K562 (cell line): ENCODE results near the gene PCNX3. TPM values are rescaled to one million over a fixed set of nuclear protein-coding genes. Genes with fewer than 3 reads are reported as not detected.

Source experiments
- ATAC-seq: fragments of 200-7000 bp; cut with Tn5 transposase; 3 replicates; pipeline ENCODE4 v1.9.1; 2020; ENCODE audit warnings: moderate library complexity
- BruUV-seq: library from RNA; stranded (reverse); fragments of 400-500 nt; replicated peaks from 2 replicates; lab custom pipeline; 2021; lab: Mats Ljungman, UMichigan
- CTCF ChIA-PET: fragments of 300-600 bp; formaldehyde crosslinking; extraction: SDS; loops from one replicate; lab custom pipeline; 2021; ENCODE audit warnings: low intra/inter-chr PET ratio; lab: Yijun Ruan, JAX
- POLR2A ChIA-PET: fragments of 300-600, 350-650 bp; sonication (Branson Sonifier 250); formaldehyde crosslinking; extraction: SDS; loops from one replicate; lab custom pipeline; 2021; ENCODE audit warnings: antibody characterized with exemption, inconsistent platforms; lab: Yijun Ruan, JAX
- DNase-seq, 4 experiments: peaks; one replicate each; pipeline versions ENCODE4 v3.0.0 to v3.0.0-alpha.2; 2011 to 2018; ENCODE audit warnings: low spot score in 3 of 4, mixed read lengths in 3 of 4; ENCODE audit errors: extremely low read depth in 1 of 4
- FAIRE-seq: peaks from 2 replicates; lab custom pipeline; 2011; peaks lifted over from hg19 to GRCh38; lab: Jason Lieb, UNC
- H2AFZ ChIP-seq: 2 replicates; pipeline ENCODE4 v1.6.0; 2011; ENCODE audit warnings: low read depth, low read length, control low read depth, inconsistent platforms
- H3K27ac ChIP-seq: fragments of 200-600 bp; 3 replicates; pipeline ENCODE4 v1.8.0; 2011; ENCODE audit warnings: low read depth, mild to moderate bottlenecking, control low read depth, inconsistent platforms, low read length, moderate library complexity, mixed read lengths; ENCODE audit errors: extremely low read depth
- H3K27me3 ChIP-seq, 2 experiments: fragments of 300-600 bp in 1 of 2; 2 replicates in 1 of 2; 3 replicates in 1 of 2; pipeline versions ENCODE4 v1.6.0 to v1.8.0; 2011; ENCODE audit warnings: inconsistent platforms in 2 of 2, low read length in 2 of 2, mild to moderate bottlenecking in 1 of 2, mixed read lengths in 1 of 2, moderate library complexity in 1 of 2; ENCODE audit not compliant: control insufficient read depth in 2 of 2, insufficient read depth in 2 of 2
- H3K36me3 ChIP-seq: fragments of 300-600 bp; 3 replicates; pipeline ENCODE4 v1.8.0; 2011; ENCODE audit warnings: mild to moderate bottlenecking, low read length, inconsistent platforms; ENCODE audit not compliant: control insufficient read depth, insufficient read depth
- H3K4me1 ChIP-seq, 2 experiments: fragments of 200-600 bp in 1 of 2; replicated peaks in 1 of 2; 2 replicates in 1 of 2; 3 replicates in 1 of 2; pipeline versions ENCODE4 v1.5.1 to v1.8.0; 2011; ENCODE audit warnings: inconsistent platforms in 2 of 2, low read length in 2 of 2, mild to moderate bottlenecking in 1 of 2, mixed read lengths in 1 of 2, moderate library complexity in 1 of 2; ENCODE audit not compliant: control insufficient read depth in 2 of 2, insufficient read depth in 2 of 2
- H3K4me2 ChIP-seq: 2 replicates; pipeline ENCODE4 v1.6.1; 2011; ENCODE audit warnings: low read length, control low read depth, inconsistent platforms, mixed read lengths; ENCODE audit not compliant: insufficient read depth
- H3K4me3 ChIP-seq: fragments of 200-600 bp; sonication (generic), shearing (Covaris generic); 2 replicates; pipeline ENCODE4 v1.5.1; 2016; ENCODE audit warnings: control low read depth, inconsistent platforms
- H3K79me2 ChIP-seq: fragments of 200-600 bp; 3 replicates; pipeline ENCODE4 v1.8.0; 2011; ENCODE audit warnings: low read length, inconsistent platforms; ENCODE audit not compliant: control insufficient read depth, insufficient read depth
- H3K9ac ChIP-seq, 2 experiments: 2 replicates each; pipeline versions ENCODE4 v1.6.0 to v1.6.1; 2011; ENCODE audit warnings: low read depth in 2 of 2, low read length in 2 of 2, control low read depth in 1 of 2, inconsistent platforms in 1 of 2, mild to moderate bottlenecking in 1 of 2, mixed read lengths in 1 of 2; ENCODE audit not compliant: insufficient read depth in 1 of 2
- H3K9me1 ChIP-seq: one replicate; pipeline ENCODE4 v1.6.0; 2011; ENCODE audit warnings: inconsistent platforms, mild to moderate bottlenecking, low read length, moderate library complexity; ENCODE audit not compliant: control insufficient read depth, insufficient read depth
- H3K9me3 ChIP-seq: replicated peaks from 2 replicates; pipeline ENCODE4 v1.5.1; 2011; ENCODE audit warnings: low read depth, low read length, inconsistent platforms; ENCODE audit not compliant: control insufficient read depth, insufficient read depth
- H4K20me1 ChIP-seq: replicated peaks from 2 replicates; pipeline ENCODE4 v1.6.1; 2011; ENCODE audit warnings: low read length, inconsistent platforms, mixed read lengths; ENCODE audit not compliant: control insufficient read depth, insufficient read depth
- CEBPG ChIP-seq, 3 experiments: fragments of 200-800 bp in 1 of 3; sonication (Bioruptor generic) in 1 of 3; sonication (generic) in 1 of 3; formaldehyde crosslinking in 1 of 3; IDR thresholded peaks in 2 of 3; conservative IDR thresholded peaks in 1 of 3; 2 replicates each; pipeline versions ENCODE4 v1.6.1 to v1.8.0; 2016 to 2022; ENCODE audit warnings: missing compliant biosample characterization in 2 of 3, missing genetic modification characterization in 2 of 3, mild to moderate bottlenecking in 1 of 3, missing genetic modification reagents in 1 of 3
- CHD4 ChIP-seq: fragments of 200-600 bp; sonication (generic); IDR thresholded peaks from 3 replicates; pipeline ENCODE4 v1.6.1; 2012; ENCODE audit warnings: low read depth, mild to moderate bottlenecking, mixed read lengths, low read length, inconsistent platforms; ENCODE audit not compliant: insufficient read depth, insufficient replicate concordance, poor library complexity, severe bottlenecking
- FOXO4 ChIP-seq: fragments of 450-650 bp; formaldehyde crosslinking; IDR thresholded peaks from 2 replicates; pipeline ENCODE4 v1.4.0; 2020; ENCODE audit warnings: mild to moderate bottlenecking, moderate library complexity
- MAX ChIP-seq: sonication (generic); formaldehyde crosslinking; IDR thresholded peaks from 2 replicates; pipeline ENCODE4 v1.9.0; 2022; ENCODE audit warnings: mild to moderate bottlenecking, missing genetic modification reagents
- MYNN ChIP-seq, 2 experiments: sonication (generic); formaldehyde crosslinking in 1 of 2; IDR thresholded peaks; 2 replicates each; pipeline versions ENCODE4 v1.5.0 to v1.6.1; 2016 to 2020; ENCODE audit warnings: antibody characterized with exemption in 1 of 2, missing genetic modification reagents in 1 of 2
- POLR2G ChIP-seq: fragments of 200-400 bp; formaldehyde crosslinking; IDR thresholded peaks from 2 replicates; pipeline ENCODE4 v1.6.1; 2017; ENCODE audit warnings: low read depth, mild to moderate bottlenecking, antibody characterized with exemption, low read length, moderate library complexity
- RBFOX2 ChIP-seq: fragments of 200-400 bp; formaldehyde crosslinking; IDR thresholded peaks from 2 replicates; pipeline ENCODE4 v1.6.1; 2017; ENCODE audit warnings: low read depth, mild to moderate bottlenecking, low read length, moderate library complexity
- TAF15 ChIP-seq: fragments of 200-400 bp; formaldehyde crosslinking; IDR thresholded peaks from 2 replicates; pipeline ENCODE4 v1.6.1; 2017; ENCODE audit warnings: mild to moderate bottlenecking, low read depth, low read length, moderate library complexity
- ZNF316 ChIP-seq: fragments of 450-650 bp; IDR thresholded peaks from 2 replicates; pipeline ENCODE4 v1.6.1; 2016
- ZNF609 ChIP-seq: sonication (generic); formaldehyde crosslinking; IDR thresholded peaks from 2 replicates; pipeline ENCODE4 v1.8.1; 2023; ENCODE audit warnings: missing genetic modification reagents, mild to moderate bottlenecking, borderline replicate concordance
- WGBS: fragments of 100-300 bp; shearing (Covaris generic); methylation state at CpG from one replicate; pipeline ENCODE4 v1.1.6; 2016; ENCODE audit warnings: low coverage, mixed read lengths; ENCODE audit not compliant: insufficient coverage; ENCODE audit errors: missing lambda C conversion rate; 5-methylcytosine and 5-hydroxymethylcytosine counted together
- in situ Hi-C: fragments of 300-500 bp; cut with MboI; formaldehyde crosslinking; loops from 4 replicates; pipeline ENCODE4 v1.15.0; 2018; ENCODE audit warnings: inconsistent platforms, mixed read lengths
- intact Hi-C: fragments of 100-400 bp; cut with micrococcal nuclease; formaldehyde crosslinking; loops from 2 replicates; pipeline ENCODE4 v1.14.2; 2022
- polyA plus RNA-seq, 8 experiments: library from polyadenylated mRNA; depleted of rRNA in 4 of 8; stranded (reverse) in 5 of 8; unstranded in 3 of 8; fragments of >200 nt; fragmentation: Nextera tagmentation in 2 of 8; fragmentation: Illumina TruSeq in 1 of 8; extraction: Ambion mirVana in 2 of 8; extraction: Trizol in 1 of 8; gene quantifications; 2 replicates each; pipeline versions ENCODE4 v1.2.1 to v1.2.3, GENCODE V29; 2011 to 2014; ENCODE audit warnings: inconsistent platforms in 1 of 8, missing spikeins in 1 of 8
- total RNA-seq, 7 experiments: library from RNA; depleted of rRNA in 6 of 7; stranded (reverse); fragments of >200 nt in 6 of 7; fragmentation: Illumina TruSeq in 2 of 7; extraction: Trizol in 2 of 7; gene quantifications; 2 replicates each; pipeline versions ENCODE4 v1.2.1 to v1.2.3, GENCODE V29; 2011 to 2021; ENCODE audit warnings: low replicate concordance in 1 of 7

The PCNX3 gene
- total and polyA plus RNA-seq, 9 of the 15 experiments (the other 6 are each of a cell fraction or from before 2014, with no cell fraction given), result 0.11 to 47.8 (median 12.8) TPM

GRCh38 chr11:65591939-65592857 is 23.4 kb upstream of the PCNX3 start:
- WGBS, result 95% methylated on average over 26 of the region's 106 CpGs
- Histone ChIP-seq H3K36me3 (peaks cover 39% of the 10 kb centered on the region; the same call in 2 of the 3 replicates), H3K9me3 (no peaks in the 10 kb centered on the region), H3K4me2 (no peak overlapping the region), H4K20me1 (0 out of 2 replicates have a peak, but pooled peaks cover 4% of the 10 kb centered on the region), H3K4me3 (no peak overlapping the region), H3K9me1 (peaks cover 4% of the 10 kb centered on the region), H3K27ac (no peak overlapping the region), H3K27me3 (no peaks in the 10 kb centered on the region), H3K79me2 (peaks cover 3% of the 10 kb centered on the region; the same call in 1 of the 3 replicates), H3K9ac (no peak overlapping the region), H3K4me1 (peaks cover 22 to 62% of the 10 kb centered on the region in 2 experiments), H2AFZ (no peak overlapping the region)
- no peak for FAIRE-seq
- CTCF ChIA-PET, result no interaction called here
- no peak for DNase-seq
- TSS peak; percentile 45 for BruUV-seq
- no peak for ATAC-seq
- intact Hi-C loops (no loop called here), in situ Hi-C loops (no loop called here)
- POLR2A ChIA-PET, result interaction anchor here (0.8 to 2.4 kb wide), 5 partner anchors 8 to 93 kb away, joined by 3 to 10 read pairs (median 5); partner anchors contain the start of gene MALAT1
- TF ChIP-seq TAF15, result no peak
- no peak for TF ChIP-seq CHD4
- TF ChIP-seq ZNF609 (CRISPR knock-in tag), result no peak
- TF ChIP-seq POLR2G, result peak; percentile 27; the same call in 1 of the 2 replicates
- TF ChIP-seq FOXO4 (CRISPR knock-in tag), result no peak
- peak; percentile 47 for TF ChIP-seq RBFOX2
- no peak for TF ChIP-seq MAX (CRISPR knock-in tag)
- TF ChIP-seq ZNF316, result peak; percentile 27; the same call in 1 of the 2 replicates
- no peak for TF ChIP-seq CEBPG (CRISPR knock-in tag; IDR thresholded peaks at IDR 0.05)
- no peak for TF ChIP-seq CEBPG (tag; conservative IDR thresholded peaks at IDR 0.05 in 1 of 2, IDR thresholded peaks at IDR 0.05 in 1 of 2)
- TF ChIP-seq MYNN (IDR thresholded peaks at IDR 0.05), result no peak
- TF ChIP-seq MYNN (CRISPR knock-in tag; IDR thresholded peaks at IDR 0.05), result no peak
